DND-41 (cell line): ENCODE results near the gene PIEZO1.

Source experiments
- ATAC-seq: fragments of 200-7000 bp; cut with Tn5 transposase; 3 replicates; pipeline ENCODE4 v1.9.1; 2021; ENCODE audit warnings: low read depth; ENCODE audit not compliant: insufficient read depth
- DNase-seq: peaks from one replicate; pipeline ENCODE4 v3.0.0-alpha.2; 2020
- H2AFZ ChIP-seq: 2 replicates; pipeline ENCODE4 v1.6.0; 2012; ENCODE audit warnings: low read depth, low read length
- H3K27ac ChIP-seq: 2 replicates; pipeline ENCODE4 v1.5.1; 2012; ENCODE audit warnings: low read length, inconsistent platforms
- H3K27me3 ChIP-seq: fragments of 200-600 bp; sonication (generic); 2 replicates; pipeline ENCODE4 v1.6.0; 2012; ENCODE audit warnings: low read length, mild to moderate bottlenecking, inconsistent platforms; ENCODE audit not compliant: insufficient read depth, poor library complexity
- H3K36me3 ChIP-seq: 2 replicates; pipeline ENCODE4 v1.5.1; 2012; ENCODE audit warnings: low read length, inconsistent platforms; ENCODE audit not compliant: insufficient read depth
- H3K4me1 ChIP-seq: 2 replicates; pipeline ENCODE4 v1.5.1; 2012; ENCODE audit warnings: mild to moderate bottlenecking, low read length; ENCODE audit not compliant: insufficient read depth
- H3K4me2 ChIP-seq: 2 replicates; pipeline ENCODE4 v1.6.0; 2012; ENCODE audit warnings: mild to moderate bottlenecking, moderate library complexity, low read length, inconsistent platforms; ENCODE audit not compliant: insufficient read depth
- H3K4me3 ChIP-seq, 2 experiments: fragments of 200-600 bp in 1 of 2; shearing (Covaris generic) in 1 of 2; 2 replicates each; pipeline ENCODE4 v1.5.1; 2012 to 2016; ENCODE audit warnings: inconsistent platforms in 2 of 2, low read length in 2 of 2, mild to moderate bottlenecking in 2 of 2, low read depth in 1 of 2, moderate library complexity in 1 of 2
- H3K79me2 ChIP-seq: 2 replicates; pipeline ENCODE4 v1.6.0; 2012; ENCODE audit warnings: low read length, inconsistent platforms; ENCODE audit not compliant: insufficient read depth
- H3K9ac ChIP-seq: 2 replicates; pipeline ENCODE4 v1.6.0; 2012; ENCODE audit warnings: low read depth, mild to moderate bottlenecking, inconsistent platforms, low read length, moderate library complexity
- H3K9me3 ChIP-seq: 2 replicates; pipeline ENCODE4 v1.5.1; 2012; ENCODE audit warnings: low read length, moderate library complexity, mild to moderate bottlenecking, inconsistent platforms; ENCODE audit not compliant: insufficient read depth, severe bottlenecking
- H4K20me1 ChIP-seq: 2 replicates; pipeline ENCODE4 v1.6.0; 2012; ENCODE audit warnings: low read length; ENCODE audit not compliant: insufficient read depth
- CTCF ChIP-seq: IDR thresholded peaks from 2 replicates; pipeline ENCODE4 v1.5.1; 2012; ENCODE audit warnings: borderline replicate concordance, low read length, moderate library complexity, mild to moderate bottlenecking; ENCODE audit not compliant: poor library complexity, severe bottlenecking; ENCODE audit errors: extremely low read depth
- EZH2 ChIP-seq: IDR thresholded peaks from 3 replicates; pipeline ENCODE4 v1.6.1; 2012; ENCODE audit warnings: borderline replicate concordance, low read depth, mild to moderate bottlenecking, moderate library complexity, low read length, inconsistent platforms; ENCODE audit not compliant: severe bottlenecking

Gene PIEZO1

GRCh38 chr16:88673716-88674379 is 111.2 kb downstream of the PIEZO1 start:
- Histone ChIP-seq H3K4me2 (no peak overlapping the region), H3K9ac (no peak overlapping the region)
- ATAC-seq: no peak

GRCh38 chr16:88672776-88673175 is 112.2 kb downstream of the PIEZO1 start:
- TF ChIP-seq CTCF (no peak), EZH2 (no peak)
- H4K20me1 ChIP-seq: 0 out of 2 replicates have a peak, but pooled peaks cover 3% of the 10 kb centered on the region
- no peaks in the 10 kb centered on the region for H3K36me3 ChIP-seq
- H3K4me1 ChIP-seq: no peaks in the 10 kb centered on the region
- H3K27ac ChIP-seq: no peak overlapping the region
- ATAC-seq: no peak
- no peak overlapping the region for H3K9ac ChIP-seq
- no peak overlapping the region for H2AFZ ChIP-seq
- no peaks in the 10 kb centered on the region for H3K9me3 ChIP-seq
- H3K4me2 ChIP-seq: no peak overlapping the region
- DNase-seq: no peak
- H3K27me3 ChIP-seq: no peaks in the 10 kb centered on the region
- no peaks in the 10 kb centered on the region for H3K79me2 ChIP-seq
- H3K4me3 ChIP-seq: no peak overlapping the region

More at GRCh38 chr16:88673716-88674379, 111.2 kb downstream of the PIEZO1 start:
- Histone ChIP-seq H3K79me2 (no peaks in the 10 kb centered on the region), H3K9me3 (no peaks in the 10 kb centered on the region), H4K20me1 (0 out of 2 replicates have a peak, but pooled peaks cover 10% of the 10 kb centered on the region), H3K4me1 (no peaks in the 10 kb centered on the region), H3K27me3 (no peaks in the 10 kb centered on the region), H3K4me3 (no peak overlapping the region), H3K36me3 (no peaks in the 10 kb centered on the region), H2AFZ (no peak overlapping the region), H3K27ac (no peak overlapping the region)
- no peak for DNase-seq
- no peak for TF ChIP-seq EZH2
- TF ChIP-seq CTCF: no peak

- Histone ChIP-seq H3K36me3 (no peaks in the 10 kb centered on the region), H3K9ac (no peak overlapping the region), H4K20me1 (0 out of 2 replicates have a peak, but pooled peaks cover 3% of the 10 kb centered on the region), H3K79me2 (no peaks in the 10 kb centered on the region), H2AFZ (no peak overlapping the region), H3K4me1 (no peaks in the 10 kb centered on the region), H3K27ac (no peak overlapping the region), H3K27me3 (no peaks in the 10 kb centered on the region), H3K4me2 (no peak overlapping the region), H3K9me3 (no peaks in the 10 kb centered on the region), H3K4me3 (no peak overlapping the region)
- no peak for ATAC-seq
- no peak for TF ChIP-seq EZH2
- TF ChIP-seq CTCF: no peak
- no peak for DNase-seq
These were observed 113.2 kb downstream of the PIEZO1 start for GRCh38 chr16:88671806-88672205.
